ENCODE results near the gene C22orf42.
"Not testable (repeated sequence)": the region's sequence is repeated elsewhere in the genome, so short reads cannot be mapped to it uniquely, and the experiment has no call there.

Gene C22orf42

GRCh38 chr22:32183625-32184024 is 24.5 kb upstream of the C22orf42 start:
- DNase-seq = no peak

GRCh38 chr22:32181043-32181442 is 21.9 kb upstream of the C22orf42 start:
- DNase-seq = no peak

- DNase-seq = no peak
These were observed 18.2 kb upstream of the C22orf42 start for GRCh38 chr22:32177221-32177765.

- no peak for DNase-seq
These were observed 16.9 kb upstream of the C22orf42 start for GRCh38 chr22:32175683-32176644.

GRCh38 chr22:32175115-32175514 is 16.0 kb upstream of the C22orf42 start:
- DNase-seq = no peak

- DNase-seq = no peak
These were observed 6.6 kb upstream of the C22orf42 start for GRCh38 chr22:32165681-32166080.

- DNase-seq = no peak
These were observed 5.2 kb upstream of the C22orf42 start for GRCh38 chr22:32164075-32164860.

GRCh38 chr22:32160411-32160810 is 1.3 kb upstream of the C22orf42 start:
- not testable (repeated sequence) for DNase-seq

GRCh38 chr22:32157632-32158031 is 1.5 kb downstream of the C22orf42 start:
- not testable (repeated sequence) for DNase-seq

- not testable (repeated sequence) for DNase-seq
These were observed 4.4 kb downstream of the C22orf42 start for GRCh38 chr22:32154727-32155126.

- not testable (repeated sequence) for DNase-seq
These were observed 7.5 kb downstream of the C22orf42 start for GRCh38 chr22:32151641-32152040.

GRCh38 chr22:32150647-32151046 is 8.5 kb downstream of the C22orf42 start:
- DNase-seq = not testable (repeated sequence)

GRCh38 chr22:32148372-32148771 is 10.7 kb downstream of the C22orf42 start:
- not testable (repeated sequence) for DNase-seq

GRCh38 chr22:32147128-32147527 is 12.0 kb downstream of the C22orf42 start:
- DNase-seq = not testable (repeated sequence)

GRCh38 chr22:32144496-32145274 is 14.4 kb downstream of the C22orf42 start:
- DNase-seq = no peak

GRCh38 chr22:32142600-32142999 is 16.5 kb downstream of the C22orf42 start:
- no peak for DNase-seq

- not testable (repeated sequence) for DNase-seq
These were observed 18.4 kb downstream of the C22orf42 start for GRCh38 chr22:32140688-32141087.

GRCh38 chr22:32138576-32138975 is 20.5 kb downstream of the C22orf42 start:
- not testable (repeated sequence) for DNase-seq

GRCh38 chr22:32137731-32138324 is 21.3 kb downstream of the C22orf42 start:
- DNase-seq = not testable (repeated sequence)

GRCh38 chr22:32136881-32137280 is 22.2 kb downstream of the C22orf42 start:
- not testable (repeated sequence) for DNase-seq

GRCh38 chr22:32135958-32136357 is 23.1 kb downstream of the C22orf42 start:
- not testable (repeated sequence) for DNase-seq

GRCh38 chr22:32134796-32135195 is 24.3 kb downstream of the C22orf42 start:
- DNase-seq = not testable (repeated sequence)

Measured in NCI-H2029 treated with DMSO at 0.1 percent for 48 hours (cell line).